ENCODE data around the gene PRDM16. TPM values are rescaled to one million over a fixed set of nuclear protein-coding genes. Genes with fewer than 3 reads are reported as not detected.

Gene PRDM16
- total RNA-seq, 1 donor from 2014 or later, result 84.2 TPM

DNA sequence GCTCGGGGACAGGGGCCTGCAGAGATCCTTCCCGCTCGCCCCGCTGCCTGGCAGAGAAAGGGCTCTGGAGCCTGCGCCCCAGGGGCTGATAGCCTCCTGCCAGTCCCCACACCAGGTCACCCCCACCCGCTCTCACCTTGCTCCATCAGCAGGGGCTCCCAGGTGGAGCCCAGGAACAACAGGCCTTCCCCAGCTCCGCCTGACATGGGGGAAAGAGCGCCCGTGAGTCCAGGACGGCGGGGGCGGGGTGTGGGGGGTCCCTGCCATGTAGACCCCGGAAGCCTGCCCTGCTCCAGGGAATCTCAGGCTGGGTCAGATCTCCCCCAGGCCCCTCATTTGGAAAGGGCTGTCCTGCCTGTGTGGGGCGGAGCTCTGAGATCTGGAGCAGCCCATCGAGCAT, 166.5 kb downstream of the PRDM16 start:
- DNase-seq (ENCODE audit: low spot score in 2 of 2), result no peak
- TF ChIP-seq, protein P1, sequence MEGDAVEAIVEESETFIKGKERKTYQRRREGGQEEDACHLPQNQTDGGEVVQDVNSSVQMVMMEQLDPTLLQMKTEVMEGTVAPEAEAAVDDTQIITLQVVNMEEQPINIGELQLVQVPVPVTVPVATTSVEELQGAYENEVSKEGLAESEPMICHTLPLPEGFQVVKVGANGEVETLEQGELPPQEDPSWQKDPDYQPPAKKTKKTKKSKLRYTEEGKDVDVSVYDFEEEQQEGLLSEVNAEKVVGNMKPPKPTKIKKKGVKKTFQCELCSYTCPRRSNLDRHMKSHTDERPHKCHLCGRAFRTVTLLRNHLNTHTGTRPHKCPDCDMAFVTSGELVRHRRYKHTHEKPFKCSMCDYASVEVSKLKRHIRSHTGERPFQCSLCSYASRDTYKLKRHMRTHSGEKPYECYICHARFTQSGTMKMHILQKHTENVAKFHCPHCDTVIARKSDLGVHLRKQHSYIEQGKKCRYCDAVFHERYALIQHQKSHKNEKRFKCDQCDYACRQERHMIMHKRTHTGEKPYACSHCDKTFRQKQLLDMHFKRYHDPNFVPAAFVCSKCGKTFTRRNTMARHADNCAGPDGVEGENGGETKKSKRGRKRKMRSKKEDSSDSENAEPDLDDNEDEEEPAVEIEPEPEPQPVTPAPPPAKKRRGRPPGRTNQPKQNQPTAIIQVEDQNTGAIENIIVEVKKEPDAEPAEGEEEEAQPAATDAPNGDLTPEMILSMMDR (IDR thresholded peaks at IDR 0.05), result no peak
- Histone ChIP-seq H3K36me3 (no peaks in the 10 kb centered on the region), H3K27ac (peak overlapping the region in 1 of 2 donors; percentile 12), H3K4me1 (peaks cover 0 to 19% of the 10 kb centered on the region in 2 donors), H3K9me3 (no peaks in the 10 kb centered on the region), H3K4me3 (no peak overlapping the region), H3K27me3 (no peaks in the 10 kb centered on the region)
- intact Hi-C loops (cut with DNase I), result no loop called here

DNA sequence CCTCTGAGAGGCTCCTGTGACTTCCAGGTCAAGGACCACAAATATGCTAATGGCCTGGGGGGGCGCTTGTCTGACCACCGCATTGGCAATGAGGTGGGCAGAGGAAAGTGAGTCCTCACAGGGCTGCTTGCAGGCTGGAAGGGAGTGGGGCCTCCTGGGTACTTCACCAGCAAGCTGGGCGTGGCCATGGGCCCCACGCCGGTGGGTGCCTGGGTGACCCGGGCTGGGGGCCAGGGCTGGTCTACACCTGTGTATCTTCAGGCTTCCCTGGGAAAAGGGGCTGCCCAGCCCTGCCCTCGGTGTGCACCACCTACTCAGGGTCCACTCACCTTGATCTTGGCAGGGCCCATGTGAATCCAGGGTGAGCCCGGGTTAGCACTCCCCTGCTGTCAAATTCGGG, 167.4 kb downstream of the PRDM16 start:
- Histone ChIP-seq H3K27ac (peak overlapping the region; percentile 73 to 83), H3K27me3 (no peaks in the 10 kb centered on the region), H3K36me3 (no peaks in the 10 kb centered on the region), H3K9me3 (no peaks in the 10 kb centered on the region), H3K4me1 (peaks cover 0 to 26% of the 10 kb centered on the region in 2 donors), H3K4me3 (no peak overlapping the region)
- TF ChIP-seq, protein P1 (IDR thresholded peaks at IDR 0.05), result no peak
- DNase-seq (ENCODE audit: low spot score in 2 of 2), result no peak
- intact Hi-C loops (cut with DNase I), result no loop called here

DNA sequence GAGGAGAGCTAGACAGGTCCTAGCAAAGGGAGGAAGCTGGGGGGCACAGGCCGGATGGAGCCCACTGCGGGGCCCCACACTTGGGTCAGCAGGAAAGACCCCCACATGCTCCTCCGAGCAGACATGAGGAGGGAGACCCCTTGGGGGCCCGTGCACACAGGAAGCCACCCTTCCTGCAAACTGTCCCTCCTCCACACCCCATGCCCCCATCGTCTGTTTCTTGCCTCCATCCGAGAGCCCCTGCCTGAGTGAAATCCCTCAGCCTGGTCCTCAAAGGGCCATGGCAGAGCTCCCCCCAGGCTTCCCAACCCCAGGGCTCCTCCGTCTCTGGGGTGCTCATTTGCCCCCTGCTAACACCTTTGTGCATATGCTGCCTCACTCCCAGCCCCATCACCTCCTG, 168.0 kb downstream of the PRDM16 start:
- TF ChIP-seq, protein P1 (IDR thresholded peaks at IDR 0.05), result no peak
- Histone ChIP-seq H3K27me3 (no peaks in the 10 kb centered on the region), H3K4me1 (peaks cover 5 to 32% of the 10 kb centered on the region in 2 donors), H3K9me3 (no peaks in the 10 kb centered on the region), H3K4me3 (no peak overlapping the region), H3K36me3 (no peaks in the 10 kb centered on the region), H3K27ac (peak overlapping the region; percentile 73 to 83)
- no peak for DNase-seq (ENCODE audit: low spot score in 2 of 2)
- intact Hi-C loops (cut with DNase I), result no loop called here

DNA sequence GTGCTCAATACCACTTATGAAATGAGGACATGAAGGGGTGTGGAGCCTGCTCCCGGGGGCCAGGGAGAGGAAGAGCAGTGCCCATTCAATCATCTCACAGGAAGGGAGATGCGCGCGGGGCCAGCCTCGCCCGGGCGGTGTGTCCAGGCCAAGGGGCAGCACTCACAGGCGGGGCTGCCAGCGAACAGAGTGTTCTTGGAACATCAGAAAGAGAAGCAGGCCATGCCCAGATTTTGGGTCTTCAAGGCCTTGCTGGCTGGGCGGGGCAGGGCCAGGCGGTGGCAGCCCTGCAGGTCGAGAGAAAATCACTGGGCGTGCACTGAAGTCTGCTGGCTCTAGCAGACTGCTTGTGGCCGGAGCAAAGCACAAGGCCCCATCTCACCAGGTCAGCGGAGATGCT, 168.6 kb downstream of the PRDM16 start:
- Histone ChIP-seq H3K36me3 (no peaks in the 10 kb centered on the region), H3K27ac (peak overlapping the region; percentile 73 to 83), H3K27me3 (no peaks in the 10 kb centered on the region), H3K9me3 (no peaks in the 10 kb centered on the region), H3K4me3 (peak overlapping the region in 1 of 2 donors; percentile 35), H3K4me1 (peaks cover 6 to 38% of the 10 kb centered on the region in 2 donors)
- intact Hi-C loops (cut with DNase I), result no loop called here
- TF ChIP-seq, protein P1 (IDR thresholded peaks at IDR 0.05), result no peak
- peak in 1 of 2 donors; percentile 26 for DNase-seq (ENCODE audit: low spot score in 2 of 2)

DNA sequence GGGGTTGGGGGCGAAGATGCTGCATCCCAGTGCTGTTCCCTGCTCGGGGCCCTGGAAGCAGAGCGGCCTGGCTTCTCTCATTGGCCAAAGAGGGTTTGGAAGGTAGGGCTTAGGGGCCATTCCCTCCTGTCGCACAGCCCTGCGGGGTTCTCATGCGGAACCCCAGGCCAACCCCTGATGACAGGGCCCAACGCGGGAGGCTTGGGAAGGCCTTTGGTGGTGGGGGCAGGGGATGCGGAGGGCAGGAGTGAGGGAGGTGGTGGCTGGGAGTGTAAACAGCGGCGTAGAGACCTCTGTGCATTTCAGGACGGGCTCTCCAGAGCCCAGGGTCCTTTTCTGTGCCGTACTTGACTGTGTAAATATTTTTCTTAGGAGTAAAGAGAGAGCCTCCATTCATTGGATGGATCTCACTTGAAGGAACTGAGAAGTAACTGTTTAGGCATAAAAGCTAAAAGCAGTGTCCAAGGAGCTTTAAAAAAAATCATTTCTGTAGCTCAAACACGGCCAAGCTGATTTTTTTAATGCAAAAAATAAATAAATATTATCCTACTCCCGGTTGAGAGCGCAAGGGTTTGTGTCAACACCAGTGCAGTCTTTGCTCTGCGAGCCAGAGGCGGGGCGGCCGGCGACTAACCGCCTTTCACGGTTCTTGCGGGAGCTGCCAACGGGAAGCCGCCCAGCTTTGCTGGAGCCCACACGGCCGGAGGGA, 169.1 kb downstream of the PRDM16 start:
- peak overlapping the region; percentile 73 to 83 for H3K27ac ChIP-seq
- H3K4me3 ChIP-seq, result peak overlapping the region in 1 of 2 donors; percentile 35
- H3K4me1 ChIP-seq, result peaks cover 6 to 38% of the 10 kb centered on the region in 2 donors

More for the DNA sequence above, 169.1 kb downstream of the PRDM16 start:
- TF ChIP-seq, protein P1 (IDR thresholded peaks at IDR 0.05), result no peak
- H3K9me3 ChIP-seq, result no peaks in the 10 kb centered on the region
- intact Hi-C loops (cut with DNase I), result loop anchor here (2.0 kb wide), 1 partner anchor 37 kb away; no protein-coding TSS in a partner anchor
- H3K27me3 ChIP-seq, result no peaks in the 10 kb centered on the region
- peak in 1 of 2 donors; percentile 82 for DNase-seq (ENCODE audit: low spot score in 2 of 2)
- peaks cover 0 to under 1% of the 10 kb centered on the region in 2 donors for H3K36me3 ChIP-seq

Data from ascending aorta (tissue), 2 donors.